Subcutaneous adipose tissue (tissue), 4 donors: ENCODE data around the gene PSMD2. TPM values are rescaled to one million over a fixed set of nuclear protein-coding genes. Genes with fewer than 3 reads are reported as not detected.

Experiments used
- CTCF ChIP-seq: fragments of 450-650 bp; IDR thresholded peaks from one replicate; pipeline ENCODE4 v1.5.1; 2016; ENCODE audit warnings: low read depth, mild to moderate bottlenecking, control low read depth, antibody characterized with exemption, moderate library complexity
- total RNA-seq, 4 donors: library from RNA; depleted of rRNA; stranded (reverse); fragments of >200 nt; gene quantifications; one replicate each; pipeline ENCODE4 v1.1.0, GENCODE V29; 2016

PSMD2 gene
- total RNA-seq, 4 donors from 2014 or later: 166 to 257 (median 231) TPM

- TF ChIP-seq CTCF: no peak
Measured at GRCh38 chr3:184259396-184259877, 39.6 kb upstream of the PSMD2 start.

GRCh38 chr3:184259878-184260723, 38.9 kb upstream of the PSMD2 start:
- TF ChIP-seq CTCF: no peak

- no peak for TF ChIP-seq CTCF
Measured at GRCh38 chr3:184260724-184261269, 38.2 kb upstream of the PSMD2 start.

GRCh38 chr3:184261270-184261853, 37.7 kb upstream of the PSMD2 start, which contains the start of gene CAMK2N2:
CAMK2N2 (minus strand) TSS chr3:184261553; CDS start chr3:184261285, 268 bp downstream.
- TF ChIP-seq CTCF: no peak

- TF ChIP-seq CTCF: no peak
Measured at GRCh38 chr3:184261854-184262763, 36.9 kb upstream of the PSMD2 start.

- TF ChIP-seq CTCF: no peak
Measured at GRCh38 chr3:184262764-184263179, 36.3 kb upstream of the PSMD2 start.
